Transverse colon (tissue), 4 donors: ENCODE data around the gene MC1R. TPM values are rescaled to one million over a fixed set of nuclear protein-coding genes. Genes with fewer than 3 reads are reported as not detected.

Source experiments
- DNase-seq: peaks from one replicate; pipeline ENCODE4 v3.0.0-alpha.2; 2019
- H3K27ac ChIP-seq, 4 donors: fragments of 200-600 bp; sonication (generic); 2 replicates each; pipeline ENCODE4 v1.5.1; 2016 to 2018; ENCODE audit warnings: inconsistent platforms in 4 of 4
- H3K27me3 ChIP-seq: fragments of 200-600 bp; sonication (generic); 2 replicates; pipeline ENCODE4 v1.5.1; 2017; ENCODE audit warnings: inconsistent platforms
- H3K36me3 ChIP-seq, 4 donors: fragments of 200-600 bp; sonication (generic); 2 replicates each; pipeline ENCODE4 v1.5.1; 2017 to 2019; ENCODE audit warnings: inconsistent platforms in 4 of 4
- H3K4me1 ChIP-seq, 4 donors: fragments of 200-600 bp; sonication (generic); 2 replicates each; pipeline ENCODE4 v1.5.1; 2017 to 2020; ENCODE audit warnings: inconsistent platforms in 4 of 4
- H3K4me3 ChIP-seq, 4 donors: fragments of 200-600 bp; sonication (generic); 1 replicate in 1 of 4; 2 replicates in 3 of 4; pipeline versions ENCODE4 v1.5.1 to v1.6.1; 2017 to 2019; ENCODE audit warnings: inconsistent platforms in 4 of 4
- H3K9me3 ChIP-seq, 2 donors: fragments of 200-600 bp; sonication (generic); 2 replicates each; pipeline ENCODE4 v1.5.1; 2017 to 2019; ENCODE audit warnings: inconsistent platforms in 2 of 2
- EP300 ChIP-seq: sonication (generic); formaldehyde crosslinking; IDR thresholded peaks from one replicate; pipeline ENCODE4 v1.6.1; 2017; ENCODE audit warnings: antibody characterized with exemption, low read depth
- POLR2A ChIP-seq: fragments of 450-650 bp; IDR thresholded peaks from one replicate; pipeline ENCODE4 v1.6.1; 2016; ENCODE audit warnings: antibody characterized with exemption, mild to moderate bottlenecking, moderate library complexity
- POLR2AphosphoS5 ChIP-seq, 3 donors: sonication (generic); formaldehyde crosslinking; IDR thresholded peaks; one replicate each; pipeline ENCODE4 v1.6.1; 2016; ENCODE audit warnings: antibody characterized with exemption in 3 of 3
- WGBS, 2 donors: methylation state at CpG; one replicate each; pipeline ENCODE4 v1.1.5; 2018; ENCODE audit warnings: low coverage in 1 of 2; 5-methylcytosine and 5-hydroxymethylcytosine counted together
- in situ Hi-C, 4 donors: fragments of 200-750 bp; cut with MboI; loops; one replicate each; pipeline versions ENCODE4 v1.15.0 to v1.15.1; 2017; ENCODE audit warnings: low sequenced_read_pairs in 3 of 4, low pct_ligation_motif_present in 1 of 4, low pct_unique_long_range_greater_than_20kb in 1 of 4
- intact Hi-C: fragments of 100-400 bp; cut with DNase I; formaldehyde crosslinking; loops from one replicate; pipeline ENCODE4 v1.15.1; 2023; ENCODE audit warnings: low total_unique reads
- total RNA-seq, 4 donors: library from RNA; depleted of rRNA; stranded (reverse); fragments of >200 nt; gene quantifications; one replicate each; pipeline ENCODE4 v1.1.0, GENCODE V29; 2016
- TF ChIP-seq, protein P1 (sequence below), 5 experiments: fragments of 200-600 bp in 3 of 5; fragments of 450-650 bp in 2 of 5; sonication (generic) in 3 of 5; IDR thresholded peaks; 1 replicate in 2 of 5; 2 replicates in 3 of 5; pipeline ENCODE4 v1.5.1; 2016 to 2017; ENCODE audit warnings: antibody characterized with exemption in 5 of 5, inconsistent platforms in 3 of 5, mild to moderate bottlenecking in 2 of 5, moderate library complexity in 1 of 5

Gene MC1R
- total RNA-seq, 4 donors from 2014 or later = 2.9 to 7.2 (median 6.7) TPM

DNA sequence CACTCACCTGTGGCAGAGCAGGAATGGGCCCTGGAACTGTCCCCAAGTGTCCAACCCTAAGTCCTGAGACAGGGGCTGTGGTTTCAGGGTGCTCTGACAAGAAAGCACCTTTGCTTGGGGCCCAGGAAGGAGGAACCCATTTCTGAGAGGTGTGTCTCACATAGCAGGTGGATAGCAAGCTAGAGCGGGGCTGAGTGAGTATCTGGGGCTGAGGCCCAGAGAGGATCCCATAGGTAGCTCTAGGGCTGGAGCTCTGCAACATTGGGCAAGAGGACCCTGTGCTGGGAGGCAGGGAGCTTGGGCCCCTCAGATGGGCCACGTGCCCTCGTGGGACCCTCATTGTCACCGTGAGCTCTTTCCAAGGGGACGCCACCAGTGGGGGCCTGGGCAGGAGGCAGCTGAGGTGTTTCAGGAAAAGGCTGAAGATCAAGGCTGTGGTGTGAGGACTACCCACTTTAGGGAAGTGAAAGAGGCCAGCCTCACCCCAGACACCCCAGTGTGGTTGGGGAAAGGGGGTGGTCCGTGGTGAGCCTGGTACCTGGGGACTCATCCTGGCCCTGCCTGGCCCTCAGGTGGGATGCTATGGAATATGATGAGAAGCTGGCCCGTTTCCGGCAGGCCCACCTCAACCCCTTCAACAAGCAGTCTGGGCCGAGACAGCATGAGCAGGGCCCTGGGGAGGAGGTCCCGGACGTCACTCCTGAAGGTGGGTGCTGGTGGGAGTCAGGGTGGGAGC is 35.2 kb downstream of the MC1R start:
- H3K9me3 ChIP-seq = no peaks in the 10 kb centered on the region
- WGBS, 2 donors = 88% methylated on average over 11 of the region's 11 CpGs; no CpG with 5 or more reads in 1 of the 2 donors
- no peak overlapping the region for H3K27ac ChIP-seq
- peaks cover 6 to 22% (median 7%) of the 10 kb centered on the region in 4 donors for H3K4me1 ChIP-seq
- no peak overlapping the region for H3K4me3 ChIP-seq
- H3K36me3 ChIP-seq = peaks cover 0 to 5% (median 2%) of the 10 kb centered on the region in 4 donors
- no peak for DNase-seq
- no peak for TF ChIP-seq POLR2A
- no peak for TF ChIP-seq EP300
- no peak for TF ChIP-seq POLR2AphosphoS5 (IDR thresholded peaks at IDR 0.05)
- TF ChIP-seq, protein P1, sequence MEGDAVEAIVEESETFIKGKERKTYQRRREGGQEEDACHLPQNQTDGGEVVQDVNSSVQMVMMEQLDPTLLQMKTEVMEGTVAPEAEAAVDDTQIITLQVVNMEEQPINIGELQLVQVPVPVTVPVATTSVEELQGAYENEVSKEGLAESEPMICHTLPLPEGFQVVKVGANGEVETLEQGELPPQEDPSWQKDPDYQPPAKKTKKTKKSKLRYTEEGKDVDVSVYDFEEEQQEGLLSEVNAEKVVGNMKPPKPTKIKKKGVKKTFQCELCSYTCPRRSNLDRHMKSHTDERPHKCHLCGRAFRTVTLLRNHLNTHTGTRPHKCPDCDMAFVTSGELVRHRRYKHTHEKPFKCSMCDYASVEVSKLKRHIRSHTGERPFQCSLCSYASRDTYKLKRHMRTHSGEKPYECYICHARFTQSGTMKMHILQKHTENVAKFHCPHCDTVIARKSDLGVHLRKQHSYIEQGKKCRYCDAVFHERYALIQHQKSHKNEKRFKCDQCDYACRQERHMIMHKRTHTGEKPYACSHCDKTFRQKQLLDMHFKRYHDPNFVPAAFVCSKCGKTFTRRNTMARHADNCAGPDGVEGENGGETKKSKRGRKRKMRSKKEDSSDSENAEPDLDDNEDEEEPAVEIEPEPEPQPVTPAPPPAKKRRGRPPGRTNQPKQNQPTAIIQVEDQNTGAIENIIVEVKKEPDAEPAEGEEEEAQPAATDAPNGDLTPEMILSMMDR (IDR thresholded peaks at IDR 0.05) = no peak
- no peaks in the 10 kb centered on the region for H3K27me3 ChIP-seq
- intact Hi-C loops = no loop called here
- in situ Hi-C loops = no loop called here

DNA sequence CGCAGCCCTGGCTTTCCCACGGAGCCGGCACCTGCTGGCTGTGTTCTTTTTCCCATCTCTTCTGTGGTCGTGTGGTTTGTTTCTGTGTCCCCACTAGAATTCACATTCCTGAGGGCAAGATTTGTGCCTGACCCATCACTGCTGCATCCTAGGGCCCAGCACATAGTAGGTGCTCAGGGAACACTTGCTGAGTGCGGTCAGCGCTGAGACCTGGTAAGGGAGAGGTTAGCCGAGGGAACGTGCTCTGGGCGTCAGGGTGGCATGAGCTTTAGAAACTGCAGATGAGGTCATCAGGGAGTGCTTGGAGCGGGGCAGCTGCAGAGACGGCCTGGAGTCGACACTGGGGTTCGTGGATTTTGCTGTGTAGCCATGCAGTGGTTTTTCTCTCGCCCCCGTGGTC is 35.8 kb downstream of the MC1R start:
- no peak overlapping the region for H3K4me3 ChIP-seq
- 86% methylated on average over 6 to 15 of the region's 15 CpGs for WGBS, 2 donors
- TF ChIP-seq POLR2AphosphoS5 (IDR thresholded peaks at IDR 0.05) = no peak
- TF ChIP-seq EP300 = no peak
- TF ChIP-seq, protein P1 (IDR thresholded peaks at IDR 0.05) = no peak
- TF ChIP-seq POLR2A = no peak
- no peaks in the 10 kb centered on the region for H3K9me3 ChIP-seq
- H3K27me3 ChIP-seq = no peaks in the 10 kb centered on the region
- peaks cover 3 to 18% (median 3%) of the 10 kb centered on the region in 4 donors for H3K4me1 ChIP-seq
- no peak overlapping the region for H3K27ac ChIP-seq
- intact Hi-C loops (no loop called here), in situ Hi-C loops (no loop called here)
- DNase-seq = no peak
- peaks cover 0 to 5% (median 2%) of the 10 kb centered on the region in 4 donors for H3K36me3 ChIP-seq

DNA sequence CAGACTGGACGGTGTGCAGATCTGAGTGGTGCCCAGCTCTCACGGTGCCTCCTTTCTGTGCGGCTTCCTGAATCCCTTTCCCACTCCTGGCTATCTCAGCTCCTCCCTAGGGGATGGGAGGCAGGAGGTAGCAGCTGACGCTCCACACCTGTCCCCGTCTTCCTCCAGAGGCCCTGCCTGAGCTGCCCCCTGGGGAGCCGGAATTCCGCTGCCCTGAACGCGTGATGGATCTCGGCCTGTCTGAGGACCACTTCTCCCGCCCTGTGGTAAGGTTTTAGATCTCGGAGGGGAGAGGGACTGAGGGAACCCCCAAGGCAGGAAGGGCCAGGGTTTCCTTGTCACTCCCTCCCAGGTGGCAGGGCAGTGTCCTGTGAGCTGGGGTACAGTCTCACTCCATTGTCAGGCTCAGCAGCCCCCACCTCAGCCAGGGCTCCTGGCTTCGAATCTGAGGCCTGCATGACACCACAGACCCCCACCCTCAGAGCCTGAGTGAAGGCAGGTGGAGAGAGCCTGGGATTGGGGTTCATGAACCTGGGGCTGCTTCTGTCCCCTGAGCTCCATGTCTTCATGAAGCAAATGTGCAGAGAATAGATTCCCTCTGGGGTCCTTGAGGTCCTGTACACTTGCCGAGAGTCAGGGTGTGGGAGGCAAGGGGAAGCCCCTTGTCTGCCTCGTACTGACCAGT is 36.5 kb downstream of the MC1R start:
- DNase-seq = no peak
- H3K9me3 ChIP-seq = no peaks in the 10 kb centered on the region
- no peaks in the 10 kb centered on the region for H3K27me3 ChIP-seq
- TF ChIP-seq, protein P1 (IDR thresholded peaks at IDR 0.05) = no peak
- no peak for TF ChIP-seq POLR2AphosphoS5 (IDR thresholded peaks at IDR 0.05)
- no peak for TF ChIP-seq EP300
- no peak for TF ChIP-seq POLR2A
- in situ Hi-C loops = no loop called here
- intact Hi-C loops = no loop called here
- peaks cover 0 to 5% (median 2%) of the 10 kb centered on the region in 4 donors for H3K36me3 ChIP-seq
- H3K4me3 ChIP-seq = no peak overlapping the region
- H3K27ac ChIP-seq = no peak overlapping the region
- WGBS, 2 donors = 93% methylated on average over 15 of the region's 15 CpGs; no CpG with 5 or more reads in 1 of the 2 donors
- peaks cover 0 to 11% (median 0%) of the 10 kb centered on the region in 4 donors for H3K4me1 ChIP-seq

GRCh38 chr16:89956505-89957215 is 38.0 kb downstream of the MC1R start:
- 91 to 93% methylated on average over 6 to 15 of the region's 15 CpGs for WGBS, 2 donors
- DNase-seq = no peak
- peak overlapping the region in 1 of 4 donors; percentile 30 for H3K27ac ChIP-seq
- peaks cover 0 to 5% (median 2%) of the 10 kb centered on the region in 4 donors for H3K36me3 ChIP-seq
- TF ChIP-seq, protein P1 (IDR thresholded peaks at IDR 0.05) = no peak
- no peaks in the 10 kb centered on the region for H3K27me3 ChIP-seq
- intact Hi-C loops (no loop called here), in situ Hi-C loops (no loop called here)
- no peaks in the 10 kb centered on the region for H3K9me3 ChIP-seq
- no peak overlapping the region for H3K4me3 ChIP-seq
- peaks cover 0 to 6% (median 0%) of the 10 kb centered on the region in 4 donors for H3K4me1 ChIP-seq
